CD14-positive monocyte (primary cell): ENCODE measurements around the gene PLCD3. TPM values are rescaled to one million over a fixed set of nuclear protein-coding genes. Genes with fewer than 3 reads are reported as not detected.
A peak's percentile ranks its signal among the peaks of the same experiment; 100 is the strongest.

ENCODE experiments used
- DNase-seq, 3 donors: peaks; one replicate each; pipeline ENCODE4 v3.0.0-alpha.2; 2011 to 2022
- H2AFZ ChIP-seq: 2 replicates; pipeline ENCODE4 v1.6.0; 2012; ENCODE audit warnings: mild to moderate bottlenecking, low read depth, low read length, inconsistent platforms; ENCODE audit not compliant: insufficient read depth, poor library complexity, severe bottlenecking
- H3K27ac ChIP-seq, 2 donors: 1 replicate in 1 of 2; 2 replicates in 1 of 2; pipeline ENCODE4 v1.5.1; 2012 to 2013; ENCODE audit warnings: low read length in 2 of 2, control low read depth in 1 of 2, inconsistent platforms in 1 of 2, low read depth in 1 of 2, mild to moderate bottlenecking in 1 of 2
- H3K27me3 ChIP-seq, 2 donors: one replicate each; pipeline versions ENCODE4 v1.6.0 to v1.6.1; 2011 to 2013; ENCODE audit warnings: low read length in 2 of 2; ENCODE audit not compliant: control insufficient read depth in 2 of 2, insufficient read depth in 2 of 2
- H3K36me3 ChIP-seq, 2 donors: replicated peaks in 1 of 2; 1 replicate in 1 of 2; 2 replicates in 1 of 2; pipeline versions ENCODE4 v1.5.1 to v1.6.1; 2012 to 2013; ENCODE audit warnings: low read length in 2 of 2, control low read depth in 1 of 2, inconsistent platforms in 1 of 2, mild to moderate bottlenecking in 1 of 2; ENCODE audit not compliant: insufficient read depth in 2 of 2, control insufficient read depth in 1 of 2
- H3K4me1 ChIP-seq, 2 donors: 1 replicate in 1 of 2; 2 replicates in 1 of 2; pipeline versions ENCODE4 v1.5.1 to v1.6.1; 2012 to 2013; ENCODE audit warnings: low read length in 2 of 2, control low read depth in 1 of 2, inconsistent platforms in 1 of 2, mild to moderate bottlenecking in 1 of 2, moderate library complexity in 1 of 2; ENCODE audit not compliant: insufficient read depth in 2 of 2, control insufficient read depth in 1 of 2
- H3K4me2 ChIP-seq: replicated peaks from 2 replicates; pipeline ENCODE3; 2012; ENCODE audit warnings: low read length, moderate library complexity, mild to moderate bottlenecking; ENCODE audit not compliant: poor library complexity, severe bottlenecking; ENCODE audit errors: extremely low read depth
- H3K4me3 ChIP-seq, 3 experiments: fragments of 200-600 bp in 1 of 3; sonication (generic) in 1 of 3; replicated peaks in 1 of 3; 1 replicate in 2 of 3; 2 replicates in 1 of 3; pipeline ENCODE4 v1.5.1; 2011 to 2013; ENCODE audit warnings: low read length in 3 of 3, mild to moderate bottlenecking in 3 of 3, control low read depth in 2 of 3, low read depth in 2 of 3, inconsistent platforms in 1 of 3, moderate library complexity in 1 of 3
- H3K79me2 ChIP-seq: 2 replicates; pipeline ENCODE4 v1.6.0; 2012; ENCODE audit warnings: mild to moderate bottlenecking, control low read depth, inconsistent platforms, low read length, moderate library complexity; ENCODE audit not compliant: insufficient read depth
- H3K9ac ChIP-seq: 2 replicates; pipeline ENCODE4 v1.6.0; 2017; ENCODE audit warnings: low read length, mild to moderate bottlenecking; ENCODE audit not compliant: insufficient read depth, poor library complexity, severe bottlenecking
- H3K9me3 ChIP-seq, 2 donors: replicated peaks in 1 of 2; 1 replicate in 1 of 2; 2 replicates in 1 of 2; pipeline versions ENCODE4 v1.5.1 to v1.6.1; 2012 to 2013; ENCODE audit warnings: low read length in 2 of 2, control low read depth in 1 of 2; ENCODE audit not compliant: control insufficient read depth in 1 of 2, insufficient read depth in 1 of 2
- H4K20me1 ChIP-seq: 2 replicates; pipeline ENCODE4 v1.6.0; 2012; ENCODE audit warnings: mild to moderate bottlenecking, low read length, control low read depth, moderate library complexity; ENCODE audit not compliant: insufficient read depth
- H3K27ac Mint-ChIP-seq, 7 donors: one replicate each; pipeline ENCODE4 v1.8.0; 2020; ENCODE audit warnings: mild to moderate bottlenecking in 7 of 7, mixed read lengths in 7 of 7, moderate library complexity in 6 of 7, inconsistent platforms in 2 of 7
- H3K27me3 Mint-ChIP-seq, 3 donors: one replicate each; pipeline ENCODE4 v1.8.0; 2021 to 2022; ENCODE audit warnings: low read depth in 3 of 3, mild to moderate bottlenecking in 3 of 3, mixed read lengths in 3 of 3, moderate library complexity in 3 of 3, inconsistent platforms in 1 of 3
- H3K36me3 Mint-ChIP-seq, 2 donors: one replicate each; pipeline ENCODE4 v1.8.0; 2020; ENCODE audit warnings: mixed read lengths in 2 of 2, inconsistent platforms in 1 of 2, mild to moderate bottlenecking in 1 of 2
- H3K4me1 Mint-ChIP-seq: one replicate; pipeline ENCODE4 v1.8.0; 2020; ENCODE audit warnings: mild to moderate bottlenecking, mixed read lengths
- H3K4me3 Mint-ChIP-seq, 2 donors: one replicate each; pipeline ENCODE4 v1.8.0; 2020; ENCODE audit warnings: mild to moderate bottlenecking in 2 of 2, mixed read lengths in 2 of 2, moderate library complexity in 1 of 2
- H3K9me3 Mint-ChIP-seq, 7 donors: one replicate each; pipeline ENCODE4 v1.8.0; 2020 to 2022; ENCODE audit warnings: mixed read lengths in 7 of 7, mild to moderate bottlenecking in 6 of 7, moderate library complexity in 6 of 7, inconsistent platforms in 2 of 7
- CTCF ChIP-seq: fragments of 200-600 bp; IDR thresholded peaks from one replicate; pipeline ENCODE4 v1.8.0; 2022; ENCODE audit warnings: antibody characterized with exemption, mild to moderate bottlenecking
- WGBS: methylation state at CpG from one replicate; pipeline ENCODE4 v1.1.5; 2013; ENCODE audit warnings: missing lambda C conversion rate; ENCODE audit not compliant: insufficient coverage; 5-methylcytosine and 5-hydroxymethylcytosine counted together
- intact Hi-C, 2 donors: fragments of 100-400 bp; cut with micrococcal nuclease; formaldehyde crosslinking; loops; one replicate each; pipeline versions ENCODE4 v1.15.0 to v1.15.1; 2023
- polyA plus RNA-seq, 3 donors: library from polyadenylated mRNA; depleted of rRNA in 1 of 3; unstranded in 2 of 3; stranded (reverse) in 1 of 3; fragments of 300-500 nt in 2 of 3; fragments of >200 nt in 1 of 3; fragmentation: Illumina TruSeq in 2 of 3; gene quantifications; 1 replicate in 2 of 3; 2 replicates in 1 of 3; pipeline ENCODE4 v1.2.3, GENCODE V29; 2012 to 2021

PLCD3 gene
- polyA plus RNA-seq, 3 donors = 0.97 to 25.8 (median 2.5) TPM

DNA sequence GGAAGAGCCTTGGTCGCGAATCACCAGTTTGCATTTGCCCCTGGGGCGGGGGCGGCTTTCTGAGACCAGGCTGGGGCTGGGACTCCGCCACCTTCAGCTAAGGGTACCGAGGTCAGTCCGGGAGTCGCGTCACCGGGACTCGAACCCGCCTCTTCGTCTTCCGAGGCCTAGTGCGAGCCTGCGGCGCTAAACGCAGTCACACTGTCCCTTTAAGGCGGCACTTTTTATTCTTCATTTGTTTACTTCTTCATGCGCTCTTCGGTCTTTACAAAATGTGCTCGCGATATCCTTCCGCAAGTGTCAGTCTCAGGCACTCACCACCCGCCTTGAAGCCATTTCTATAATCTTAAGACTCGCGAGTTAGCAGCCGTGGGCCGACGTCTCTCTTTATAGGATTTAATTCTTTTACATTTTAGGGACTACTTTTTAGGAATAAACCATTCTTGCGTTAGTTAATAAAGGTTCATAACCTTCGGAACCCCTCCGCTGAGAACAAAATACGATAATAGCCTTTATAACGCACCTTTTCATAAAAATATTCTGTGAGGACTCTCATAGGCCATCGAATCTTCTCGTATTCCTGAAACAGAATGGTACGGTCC lies 15.4 kb upstream of the PLCD3 start:
- Histone ChIP-seq H3K4me1 (peaks cover 57 to 75% of the 10 kb centered on the region in 2 donors), H3K27ac (peak overlapping the region; percentile 89 to 99), H3K27me3 (no peaks in the 10 kb centered on the region), H3K9ac (peak overlapping the region; percentile 85), H2AFZ (peak overlapping the region; percentile 85), H3K4me3 (peak overlapping the region; percentile 76 to 92 (median 80)), H3K9me3 (no peaks in the 10 kb centered on the region), H4K20me1 (peaks cover 39% of the 10 kb centered on the region), H3K79me2 (peaks cover 47% of the 10 kb centered on the region), H3K4me2 (peak overlapping the region; percentile 83), H3K36me3 (no peaks in the 10 kb centered on the region)
- TF ChIP-seq CTCF = no peak
- H3K27ac Mint-ChIP-seq = peak overlapping the region; percentile 97 to 100 (median 99)
- DNase-seq = peak; percentile 83 to 88 (median 84)
- H3K9me3 Mint-ChIP-seq = no peaks in the 10 kb centered on the region
- peaks cover 0 to 2% (median 0%) of the 10 kb centered on the region in 3 donors for H3K27me3 Mint-ChIP-seq
- no peaks in the 10 kb centered on the region for H3K36me3 Mint-ChIP-seq
- H3K4me1 Mint-ChIP-seq = peaks cover 53% of the 10 kb centered on the region
- WGBS = 0% methylated on average over 29 of the region's 38 CpGs
- H3K4me3 Mint-ChIP-seq = peak overlapping the region; percentile 88 to 97
- intact Hi-C loops = loop anchor here (1.0 to 10.0 kb wide), 4 partner anchors 13 to 167 kb away; partner anchors contain the start of genes HEXIM2 (in 2 of the 2), ACBD4 (in 1 of the 2) and MAP3K14 (in 1 of the 2)

- WGBS = 8% methylated on average over 26 of the region's 29 CpGs
- Histone ChIP-seq H3K27me3 (no peaks in the 10 kb centered on the region), H3K4me2 (peak overlapping the region; percentile 83), H3K4me3 (peak overlapping the region; percentile 76 to 92 (median 80)), H3K27ac (peak overlapping the region; percentile 89 to 99), H3K4me1 (peaks cover 56 to 70% of the 10 kb centered on the region in 2 donors), H3K9me3 (no peaks in the 10 kb centered on the region), H4K20me1 (peaks cover 34% of the 10 kb centered on the region), H3K36me3 (no peaks in the 10 kb centered on the region), H2AFZ (peak overlapping the region; percentile 85), H3K79me2 (peaks cover 42% of the 10 kb centered on the region), H3K9ac (peak overlapping the region; percentile 85)
- H3K4me1 Mint-ChIP-seq = peaks cover 52% of the 10 kb centered on the region
- peak overlapping the region; percentile 88 to 97 for H3K4me3 Mint-ChIP-seq
- no peak for TF ChIP-seq CTCF
- intact Hi-C loops = loop anchor here in 1 of 2 donors (10.0 kb wide), 1 partner anchor 168 kb away; the partner anchor contains the start of gene MAP3K14
- peak; percentile 66 to 68 (median 68) for DNase-seq
- H3K9me3 Mint-ChIP-seq = no peaks in the 10 kb centered on the region
- H3K36me3 Mint-ChIP-seq = no peaks in the 10 kb centered on the region
- peak overlapping the region; percentile 97 to 100 (median 99) for H3K27ac Mint-ChIP-seq
- peaks cover 0 to 2% (median 0%) of the 10 kb centered on the region in 3 donors for H3K27me3 Mint-ChIP-seq
These were observed 14.7 kb upstream of the PLCD3 start for GRCh38 chr17:45146890-45147580.
